GM21447 (cell line): ENCODE results near the gene PIK3R1.

Source experiments
- ATAC-seq: cut with Tn5 transposase; IDR thresholded peaks from one replicate; pipeline ENCODE4 v1.9.1; 2021; ENCODE audit not compliant: unreplicated experiment

The PIK3R1 gene

DNA sequence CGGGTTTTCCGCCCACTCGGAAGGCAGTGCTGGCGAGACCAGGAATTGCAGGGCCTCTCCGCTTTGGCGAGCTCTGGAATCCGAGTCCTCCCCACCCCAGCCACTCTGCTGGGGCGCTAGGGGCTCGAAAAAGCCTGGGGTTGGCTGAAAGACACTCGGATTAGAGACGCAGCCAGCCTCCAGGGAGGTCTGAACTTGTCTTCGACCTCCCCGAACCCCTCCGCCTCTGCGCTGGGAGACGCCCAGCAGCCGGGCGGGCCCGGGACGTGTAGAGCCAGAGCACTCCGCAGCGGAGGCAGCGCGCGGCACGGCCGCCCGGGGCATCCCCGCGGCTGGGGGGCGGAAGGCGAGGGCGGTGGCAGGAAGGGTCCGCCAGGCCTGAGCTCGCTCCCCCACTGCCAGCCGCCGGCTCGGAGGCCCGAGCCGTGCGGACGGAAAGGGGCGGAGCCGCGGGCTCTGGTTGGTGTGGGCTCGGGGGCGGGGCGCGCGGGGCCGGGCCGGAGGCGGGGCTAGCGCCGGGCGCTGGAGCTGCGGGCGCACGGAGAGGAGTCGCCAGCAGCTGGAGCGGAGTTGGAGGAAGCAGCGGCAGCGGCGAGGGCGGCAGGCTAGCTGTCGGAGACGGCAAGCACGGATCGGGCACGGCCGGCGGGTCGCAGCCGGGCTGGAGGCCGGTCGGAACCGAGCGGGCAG lies at the start of gene PIK3R1:
Gene PIK3R1 (plus strand): TSS at position 549 of the 690 bp plus-strand sequence. CDS start 10,920 bp downstream, outside the sequence.
- peak; percentile 71 for ATAC-seq

DNA sequence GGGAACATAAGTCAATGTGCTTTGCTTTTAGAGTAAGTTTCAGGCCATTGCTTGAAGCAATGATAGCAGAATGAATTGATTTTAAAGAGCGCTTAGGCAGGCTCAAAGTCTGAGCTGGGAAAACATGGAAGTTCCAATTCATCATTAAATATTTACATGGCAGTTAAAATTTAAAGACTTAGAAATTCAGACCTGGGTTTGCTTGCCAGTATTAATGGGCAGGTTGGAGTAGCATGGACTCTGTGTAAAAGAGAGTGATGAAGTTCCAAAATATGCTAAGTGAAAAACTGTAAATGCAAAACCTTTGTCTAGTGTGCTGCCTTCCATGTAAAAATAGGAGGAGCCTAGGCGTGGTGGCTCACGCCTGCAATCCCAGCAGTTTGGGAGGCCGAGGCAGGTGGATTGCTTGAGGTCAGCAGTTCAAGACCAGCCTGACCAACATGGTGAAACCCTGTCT lies 48.3 kb upstream of the PIK3R1 start:
- no peak for ATAC-seq

DNA sequence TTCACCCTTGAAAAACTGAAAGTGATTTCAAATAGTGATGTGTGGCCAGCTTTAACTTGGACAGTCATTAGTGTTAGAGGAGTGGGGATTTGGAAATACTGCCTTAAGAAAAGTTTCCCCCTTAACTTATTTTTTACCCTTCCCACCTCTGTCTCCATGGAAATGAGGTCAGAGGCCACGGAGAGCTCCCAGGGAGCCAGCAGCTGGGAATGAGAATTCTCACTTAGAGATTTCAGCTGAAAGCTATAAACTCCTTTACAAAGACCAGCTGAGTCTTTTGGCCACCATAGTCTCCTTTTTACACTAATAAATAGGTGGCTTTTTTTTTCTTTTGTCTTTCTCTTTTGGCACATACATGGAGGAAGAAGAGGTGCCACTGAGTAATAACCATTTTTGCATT lies 45.7 kb upstream of the PIK3R1 start:
- ATAC-seq = no peak

DNA sequence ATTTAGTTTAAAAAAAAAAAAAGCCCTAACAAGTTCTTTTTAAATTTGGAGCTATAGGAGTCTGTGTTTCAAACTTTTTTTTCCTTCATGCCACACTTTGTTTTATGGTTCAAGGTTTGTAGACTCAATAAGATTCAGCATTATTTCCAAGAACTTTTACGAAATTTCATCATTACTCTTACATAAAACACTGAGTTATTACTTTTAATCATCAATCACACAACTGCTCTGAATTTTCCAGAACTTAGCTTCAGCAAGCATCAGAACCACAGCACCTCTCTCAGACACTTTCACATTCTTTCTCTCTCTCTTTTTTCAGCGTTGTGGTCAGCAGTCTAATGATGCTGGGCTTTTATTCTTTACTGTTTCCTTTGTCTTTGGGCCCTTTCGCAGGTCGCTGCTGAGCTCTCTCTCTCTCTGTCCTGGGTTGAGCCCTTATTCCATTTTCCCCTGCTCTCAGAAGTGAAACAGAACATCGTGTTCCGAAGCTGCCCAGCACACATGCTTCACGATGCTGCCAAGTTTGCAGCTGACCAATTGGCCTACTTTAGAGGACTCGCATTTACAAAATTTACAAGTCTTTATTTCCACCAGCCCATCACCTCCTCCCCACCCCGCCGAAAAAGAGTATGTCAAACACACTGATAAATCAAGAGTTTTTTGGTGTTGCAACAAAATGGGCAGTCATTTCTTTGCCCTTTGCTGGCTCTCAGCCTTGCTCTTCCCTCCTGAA lies 44.6 kb upstream of the PIK3R1 start:
- no peak for ATAC-seq

DNA sequence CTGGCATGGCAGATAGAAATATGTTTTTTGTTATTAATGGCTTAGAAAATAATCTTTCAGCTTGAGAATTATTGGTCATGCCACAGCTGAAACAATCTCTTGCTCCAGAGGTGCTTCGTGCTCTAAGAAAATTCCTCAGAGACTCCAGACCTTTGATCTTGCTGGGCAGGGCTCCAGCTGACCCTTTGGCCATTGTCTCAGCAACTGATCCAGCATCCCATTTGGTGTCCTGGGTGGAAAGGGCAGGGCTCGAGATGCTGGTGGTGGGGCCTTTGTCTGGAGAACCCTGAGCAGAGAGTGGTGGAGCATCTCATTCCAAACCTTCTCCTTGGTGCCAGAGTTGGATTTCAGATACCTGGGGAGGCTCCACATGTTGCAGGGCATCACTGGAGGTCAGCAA lies 43.2 kb upstream of the PIK3R1 start:
- no peak for ATAC-seq

DNA sequence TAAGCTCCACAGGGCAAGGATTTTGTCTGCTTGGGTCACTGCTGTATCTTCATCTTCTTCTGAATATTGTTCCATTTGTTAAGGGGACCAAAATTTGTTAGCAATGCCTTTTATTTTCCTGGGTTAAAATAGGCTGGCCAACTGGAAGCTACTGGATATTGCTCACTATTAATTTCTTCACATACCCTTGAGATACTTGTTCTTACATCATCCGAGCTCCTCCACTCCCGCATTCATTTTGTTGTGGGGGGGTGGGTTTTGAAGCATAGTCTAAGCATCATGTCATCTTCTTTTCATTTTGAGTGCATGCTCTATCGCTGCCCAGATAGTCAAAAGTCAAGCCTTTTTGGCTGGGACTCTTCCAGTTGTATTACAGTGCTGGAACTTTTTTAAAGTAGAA lies 42.5 kb upstream of the PIK3R1 start:
- ATAC-seq = no peak

DNA sequence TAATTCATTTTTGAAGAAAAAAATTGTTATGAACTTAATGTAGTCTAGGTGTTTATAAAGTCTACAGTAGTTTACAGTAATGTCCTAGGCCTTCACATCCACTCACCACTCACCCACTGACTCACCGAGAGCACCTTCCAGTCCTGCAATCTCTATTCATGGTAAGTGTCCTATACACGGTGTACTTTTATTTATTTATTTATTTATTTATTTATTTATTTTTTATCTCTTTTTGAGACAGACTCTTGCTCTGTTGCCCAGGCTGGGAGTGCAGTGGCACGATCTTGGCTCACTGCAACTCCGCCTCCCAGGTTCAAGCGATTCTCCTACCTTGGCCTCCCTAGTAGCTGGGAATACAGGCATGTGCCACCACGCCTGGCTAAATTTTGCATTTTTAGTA lies 39.3 kb upstream of the PIK3R1 start:
- ATAC-seq = no peak

DNA sequence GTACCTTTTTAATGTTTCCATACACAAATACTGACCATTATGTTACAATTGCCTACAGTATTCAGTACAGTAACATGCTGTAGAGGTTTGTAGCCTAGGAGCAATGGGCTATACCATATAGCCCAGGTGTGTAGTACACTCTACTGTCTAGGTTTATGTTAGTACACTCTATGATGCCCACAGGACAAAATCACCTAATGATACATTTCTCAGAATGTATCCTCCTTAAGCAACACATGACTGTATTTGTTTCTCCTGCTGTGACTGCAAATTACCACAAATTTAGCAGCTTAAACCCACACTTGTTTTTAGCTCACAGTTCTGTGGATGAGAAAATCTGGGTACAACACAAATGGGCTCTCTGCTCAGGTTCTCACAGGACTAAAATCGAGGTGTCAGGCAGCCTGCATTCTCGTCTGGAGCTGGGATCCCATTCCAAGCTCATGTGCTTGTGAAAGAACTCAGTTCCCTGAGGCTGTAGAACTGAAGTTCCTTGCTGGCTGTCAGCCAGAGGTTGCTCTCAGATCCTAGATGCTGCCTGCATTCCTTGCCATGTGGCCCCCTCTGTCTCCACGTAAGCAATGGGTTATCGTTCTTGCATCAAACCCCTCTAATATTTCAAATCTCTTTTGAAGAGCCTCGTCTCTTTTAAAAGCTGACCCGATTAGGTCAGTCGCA lies 38.6 kb upstream of the PIK3R1 start:
- no peak for ATAC-seq

DNA sequence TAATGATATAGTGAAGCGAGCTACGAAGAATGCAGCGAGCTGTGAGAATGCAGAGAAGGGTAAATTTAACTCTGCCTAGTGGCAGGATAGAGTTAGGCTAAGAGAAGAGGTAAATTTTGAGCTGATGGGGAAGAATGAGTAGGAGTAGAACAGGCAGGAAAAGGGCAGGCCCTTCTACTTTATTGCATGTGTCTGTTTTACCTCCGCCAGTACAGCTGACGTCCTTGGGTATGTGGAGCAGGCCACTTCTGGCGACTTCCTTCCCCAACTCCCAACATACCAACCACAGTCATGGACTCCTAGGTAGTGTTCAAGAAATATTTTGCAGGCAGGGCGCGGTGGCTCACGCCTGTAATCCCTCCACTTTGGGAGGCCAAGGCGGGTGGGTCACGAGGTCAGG lies 37.9 kb upstream of the PIK3R1 start:
- ATAC-seq = no peak

DNA sequence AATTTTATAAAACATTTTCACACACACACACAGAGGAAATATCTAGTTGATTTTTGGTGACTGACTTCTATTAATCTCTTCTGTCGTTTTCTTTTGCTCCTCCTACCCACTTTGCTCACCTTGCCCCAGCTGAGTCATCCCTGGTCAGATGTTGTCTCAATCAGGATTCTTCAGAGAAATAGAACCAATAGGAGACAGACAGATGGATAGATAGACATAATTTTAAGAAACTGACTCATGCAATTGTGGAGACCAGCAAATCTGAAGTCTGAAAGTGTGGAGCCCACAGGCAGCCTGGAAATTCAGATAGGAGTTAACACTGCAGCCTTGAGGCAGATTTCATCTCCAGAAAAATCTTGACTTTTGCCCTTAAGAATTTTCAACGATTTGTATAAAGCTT lies 37.0 kb upstream of the PIK3R1 start:
- no peak for ATAC-seq

DNA sequence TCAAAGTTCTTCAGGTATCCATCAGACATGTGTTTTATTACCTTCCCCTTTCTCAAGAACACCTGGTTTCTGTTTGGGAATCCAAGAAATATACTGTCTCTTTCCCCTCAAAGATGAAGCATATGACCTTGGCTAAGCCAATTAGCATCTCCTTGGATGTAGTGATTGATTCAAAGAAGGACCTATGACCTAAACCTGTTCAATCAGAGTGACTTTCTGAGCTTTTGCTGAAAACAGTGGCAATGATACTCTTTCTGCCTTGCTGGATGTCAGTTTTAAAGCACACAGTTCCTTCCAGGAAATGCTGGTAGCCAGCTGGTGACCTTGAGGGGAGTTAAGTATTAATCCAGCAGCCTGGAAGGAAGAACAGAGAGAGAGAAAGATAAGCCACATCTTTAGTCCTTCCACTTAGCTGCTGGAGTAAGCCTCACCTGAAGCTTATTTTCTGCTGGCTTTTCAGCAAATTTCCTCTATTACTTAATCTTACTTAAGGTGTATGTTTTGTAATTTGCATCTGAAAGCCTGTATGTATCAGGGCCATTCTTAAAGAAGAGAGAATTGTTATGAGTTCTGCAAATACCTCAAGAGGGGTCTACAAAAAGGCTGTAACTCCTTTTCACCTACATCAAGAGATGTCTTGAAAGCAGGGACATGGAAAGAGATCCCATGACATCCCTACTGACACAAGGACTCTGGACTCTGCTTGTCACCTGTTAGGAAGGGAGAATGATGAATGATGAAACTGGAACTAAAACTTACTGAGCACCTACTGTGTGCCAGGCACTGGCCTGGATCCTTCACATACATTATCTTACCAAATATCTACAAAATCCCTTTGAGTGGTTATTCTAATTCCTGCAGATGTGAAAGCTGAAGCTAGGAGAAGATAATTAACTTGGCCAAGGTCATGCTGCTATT lies 35.2 kb upstream of the PIK3R1 start:
- no peak for ATAC-seq

DNA sequence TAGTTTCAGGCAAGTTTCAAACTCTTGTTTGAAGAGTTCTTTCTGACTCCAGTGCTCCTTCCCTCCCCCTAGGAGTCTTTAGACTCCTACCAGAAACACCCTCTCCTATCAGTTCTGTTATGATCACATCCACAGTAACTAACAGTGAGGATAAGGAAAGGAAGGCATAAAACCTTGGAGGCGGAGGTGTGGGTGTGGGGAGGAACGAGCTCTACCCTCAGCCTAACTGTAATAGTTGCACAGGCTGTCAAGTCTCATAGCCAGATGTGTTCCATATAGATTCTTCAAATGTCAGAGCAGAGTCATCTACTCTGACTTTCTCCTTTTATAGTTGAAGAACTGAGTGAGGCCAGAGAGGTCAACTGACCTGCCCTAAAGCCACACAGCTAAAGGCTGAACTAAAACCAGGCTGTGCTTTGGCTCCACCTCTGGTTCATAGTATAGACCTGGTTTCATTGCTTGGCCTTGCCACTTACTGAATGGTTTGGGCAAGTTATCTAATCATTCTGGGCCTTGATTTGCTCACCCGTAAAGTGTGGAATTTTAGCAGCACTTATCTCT lies 34.4 kb upstream of the PIK3R1 start:
- ATAC-seq = no peak

DNA sequence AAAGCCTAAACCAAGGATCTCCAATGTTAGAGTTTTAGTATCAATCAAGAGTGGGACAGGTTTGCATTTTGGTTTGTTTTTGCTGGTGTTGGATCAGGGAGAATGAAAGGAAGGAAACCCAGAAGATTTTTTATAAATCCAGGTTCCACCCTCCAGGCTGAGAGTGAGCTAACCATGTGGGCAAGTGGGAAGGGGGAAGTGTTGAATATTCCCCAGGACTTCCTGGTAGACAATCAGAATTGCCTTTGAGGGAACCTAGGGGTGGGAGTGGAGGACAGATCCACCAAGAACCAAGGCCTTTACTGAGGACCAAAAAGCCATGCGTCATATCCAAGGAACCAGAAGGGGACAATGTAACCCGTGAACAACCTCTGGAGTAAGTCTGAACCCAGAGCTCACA lies 33.5 kb upstream of the PIK3R1 start:
- no peak for ATAC-seq

DNA sequence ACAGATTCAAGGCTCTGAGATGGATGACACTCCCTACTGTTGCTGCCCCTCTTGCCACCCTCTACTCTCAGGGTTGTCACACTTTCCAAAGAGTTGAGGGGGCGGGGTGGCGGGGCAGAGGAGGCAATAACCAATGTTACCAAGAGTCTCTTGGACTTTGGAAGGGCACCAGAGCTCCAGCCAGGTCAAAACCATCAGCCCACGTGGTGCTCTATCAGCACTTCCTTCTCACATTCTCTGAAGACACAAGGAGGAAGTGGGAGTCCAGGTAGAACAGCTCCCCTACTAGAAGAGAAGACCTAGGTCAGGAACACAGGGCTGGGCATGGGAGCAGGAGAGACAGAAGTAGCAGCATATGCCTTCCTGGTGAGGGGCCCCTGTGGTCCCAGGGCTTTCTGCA lies 33.0 kb upstream of the PIK3R1 start:
- ATAC-seq = peak; percentile 54

DNA sequence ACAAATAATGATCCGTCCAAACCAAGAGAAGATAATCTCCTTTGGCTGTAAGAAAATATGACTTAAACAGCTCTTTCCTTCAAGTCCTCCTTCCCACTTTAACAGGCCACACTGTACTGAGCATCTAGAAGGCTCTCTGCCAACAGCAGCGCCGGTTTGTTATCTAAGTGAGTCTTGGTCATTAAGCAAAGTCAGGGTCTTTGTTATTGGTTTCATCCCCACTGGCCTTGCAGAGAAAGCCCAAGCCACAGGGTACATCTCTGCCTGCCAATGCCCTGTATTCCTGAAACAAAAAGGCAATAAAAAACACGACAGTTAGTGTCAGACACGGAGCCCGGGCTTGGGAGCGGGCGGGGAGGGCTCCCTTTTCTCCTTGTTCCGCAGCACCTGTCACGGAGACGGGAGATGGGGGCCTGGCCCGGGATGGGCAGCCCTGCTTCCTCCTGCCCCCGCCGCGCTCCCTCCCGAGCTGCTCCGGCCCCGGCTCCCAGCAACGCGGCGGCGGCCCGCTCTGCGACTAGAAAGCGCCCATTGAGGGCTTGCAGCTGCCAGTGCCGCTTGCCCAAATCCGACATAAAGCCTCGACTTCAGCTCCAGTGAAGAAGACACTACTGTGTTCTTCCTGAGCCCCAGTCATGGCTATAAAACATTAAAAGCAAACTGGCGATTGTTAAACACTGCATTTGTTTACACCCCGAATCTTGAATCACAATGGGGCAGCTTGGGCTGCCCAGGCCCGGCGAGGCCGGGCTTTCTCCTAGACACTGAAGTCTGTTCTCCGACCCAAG lies 28.1 kb upstream of the PIK3R1 start:
- no peak for ATAC-seq

DNA sequence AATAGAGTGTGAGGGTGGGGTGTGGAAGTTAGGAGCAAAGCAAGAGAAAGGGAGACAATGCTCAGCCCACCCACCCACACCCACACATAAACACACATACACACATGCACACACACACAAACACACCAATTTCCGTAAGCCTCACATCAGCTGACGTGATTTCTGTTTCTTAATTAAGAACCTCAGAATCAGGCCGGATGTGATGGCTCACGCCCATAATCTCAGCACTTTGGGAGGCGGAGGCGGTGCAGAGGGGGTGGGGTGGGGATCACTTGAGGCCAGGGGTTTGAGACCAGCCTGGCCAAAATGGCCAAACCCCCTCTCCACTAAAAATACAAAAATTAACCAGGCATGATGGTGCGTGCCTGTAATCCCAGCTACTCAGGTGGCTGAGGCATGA lies 26.4 kb upstream of the PIK3R1 start:
- no peak for ATAC-seq

DNA sequence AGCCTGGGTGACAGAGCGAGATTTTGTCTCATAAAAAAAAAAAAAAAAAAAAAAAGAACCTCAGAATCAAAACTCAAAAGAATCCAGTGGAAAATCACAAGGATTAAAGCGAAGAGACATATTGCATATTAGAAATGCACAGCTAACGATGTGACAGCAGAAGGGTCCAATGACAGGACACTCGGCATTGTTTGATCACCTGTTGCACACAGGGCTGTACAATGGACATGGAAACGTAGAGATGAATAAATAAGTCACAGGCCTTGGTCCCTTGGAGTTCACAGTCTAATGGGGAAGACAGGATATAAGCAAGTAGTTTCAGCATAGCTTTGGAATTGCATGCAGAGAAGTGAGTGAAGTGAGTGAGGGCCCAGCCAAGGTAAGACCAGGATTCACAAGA lies 25.9 kb upstream of the PIK3R1 start:
- ATAC-seq = no peak

DNA sequence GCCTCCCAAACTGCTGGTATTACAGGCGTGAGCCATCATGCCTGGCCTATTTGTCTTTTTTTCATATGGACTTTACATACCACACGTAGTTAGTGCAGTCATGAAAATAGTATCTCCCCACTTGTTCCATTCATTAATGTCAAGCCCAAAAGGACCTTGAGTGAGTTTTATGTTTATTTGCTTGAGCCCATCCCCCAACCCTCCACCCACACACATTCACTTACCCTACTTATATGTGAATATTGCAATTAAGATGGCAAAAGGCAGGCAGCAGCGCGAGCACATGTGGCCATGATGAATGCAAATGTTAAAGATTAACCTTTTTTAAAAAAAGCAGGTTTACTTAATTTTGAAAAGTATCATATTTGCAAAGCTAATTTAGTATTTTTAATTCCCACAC lies 24.9 kb upstream of the PIK3R1 start:
- ATAC-seq = no peak

DNA sequence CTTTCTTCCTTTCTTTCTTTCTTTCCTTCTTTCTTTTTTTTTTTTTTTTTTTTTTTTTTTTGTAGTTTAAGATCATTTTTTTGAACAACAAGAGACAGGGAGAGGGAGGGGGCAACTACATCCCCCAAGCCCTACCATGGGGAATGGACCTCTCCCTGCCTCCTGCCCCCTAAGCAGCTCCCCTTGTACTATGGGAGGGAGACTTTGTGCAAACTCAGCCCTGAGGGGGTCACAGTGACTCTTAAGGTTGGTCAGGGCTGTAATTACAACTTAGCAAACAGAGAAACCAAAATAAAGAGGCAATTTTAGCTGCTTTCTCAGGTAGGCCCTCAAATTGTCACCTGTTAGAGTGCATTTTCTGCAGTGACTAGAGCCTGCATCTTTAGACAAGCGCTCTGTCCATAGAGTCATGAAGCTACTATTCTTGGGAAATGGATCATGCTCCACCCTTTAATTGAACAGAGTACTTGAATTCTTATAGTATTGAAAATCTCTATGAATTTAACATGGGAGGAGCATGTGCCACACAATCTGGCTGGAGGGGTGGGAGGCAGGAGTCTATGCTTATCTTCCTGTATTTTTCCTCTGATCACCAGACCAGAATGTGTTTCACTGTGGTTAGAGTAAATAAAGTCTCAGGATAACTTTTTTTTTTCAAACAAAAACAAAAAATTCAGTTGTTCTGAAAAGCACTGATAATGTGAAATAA lies 24.3 kb upstream of the PIK3R1 start:
- ATAC-seq = no peak
